ENCODE results near the gene FOSL2. TPM values are rescaled to one million over a fixed set of nuclear protein-coding genes. Genes with fewer than 3 reads are reported as not detected.
A peak's percentile ranks its signal among the peaks of the same experiment; 100 is the strongest.

FOSL2 gene
- total RNA-seq, 2 experiments from 2014 or later: 102 to 110 TPM

DNA sequence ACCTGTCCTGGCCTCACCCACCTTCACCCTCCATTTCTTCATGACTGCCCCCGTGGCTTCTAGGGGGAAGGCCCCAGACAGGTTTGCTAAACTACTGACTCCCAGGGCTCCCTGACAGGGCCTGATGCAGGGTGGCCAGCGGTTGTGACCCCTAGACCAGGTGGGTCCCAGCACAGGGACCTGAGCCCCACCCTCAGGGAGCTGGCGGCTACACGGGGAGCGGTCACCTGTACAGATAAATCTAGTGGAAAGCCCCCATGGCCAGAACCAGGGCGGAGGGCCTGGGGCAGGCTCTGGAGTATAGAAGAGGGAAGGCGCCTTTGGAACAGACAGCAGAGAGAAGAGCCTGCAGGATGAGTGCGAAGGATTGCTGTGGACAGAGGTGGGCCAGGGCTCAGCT, 60.7 kb downstream of the FOSL2 start:
- intact Hi-C loops (cut with micrococcal nuclease): loop anchor here (2.0 to 10.0 kb wide), 4 partner anchors 111 to 681 kb away; partner anchors contain the start of gene MRPL33
- H3K4me1 Mint-ChIP-seq (ENCODE audit: low read depth): peaks cover 28% of the 10 kb centered on the region
- no peak for DNase-seq
- CTCF ChIA-PET: interaction anchor here (0.6 to 2.2 kb wide), 11 partner anchors 12 to 749 kb away, joined by 3 to 11 read pairs (median 4); no protein-coding TSS in a partner anchor
- no peaks in the 10 kb centered on the region for H3K9me3 Mint-ChIP-seq
- H3K27ac Mint-ChIP-seq: no peak overlapping the region
- no peaks in the 10 kb centered on the region for H3K36me3 Mint-ChIP-seq (ENCODE audit: low read depth)
- no peaks in the 10 kb centered on the region for H3K27me3 Mint-ChIP-seq (ENCODE audit: low read depth)
- no peak overlapping the region for H3K4me3 Mint-ChIP-seq

DNA sequence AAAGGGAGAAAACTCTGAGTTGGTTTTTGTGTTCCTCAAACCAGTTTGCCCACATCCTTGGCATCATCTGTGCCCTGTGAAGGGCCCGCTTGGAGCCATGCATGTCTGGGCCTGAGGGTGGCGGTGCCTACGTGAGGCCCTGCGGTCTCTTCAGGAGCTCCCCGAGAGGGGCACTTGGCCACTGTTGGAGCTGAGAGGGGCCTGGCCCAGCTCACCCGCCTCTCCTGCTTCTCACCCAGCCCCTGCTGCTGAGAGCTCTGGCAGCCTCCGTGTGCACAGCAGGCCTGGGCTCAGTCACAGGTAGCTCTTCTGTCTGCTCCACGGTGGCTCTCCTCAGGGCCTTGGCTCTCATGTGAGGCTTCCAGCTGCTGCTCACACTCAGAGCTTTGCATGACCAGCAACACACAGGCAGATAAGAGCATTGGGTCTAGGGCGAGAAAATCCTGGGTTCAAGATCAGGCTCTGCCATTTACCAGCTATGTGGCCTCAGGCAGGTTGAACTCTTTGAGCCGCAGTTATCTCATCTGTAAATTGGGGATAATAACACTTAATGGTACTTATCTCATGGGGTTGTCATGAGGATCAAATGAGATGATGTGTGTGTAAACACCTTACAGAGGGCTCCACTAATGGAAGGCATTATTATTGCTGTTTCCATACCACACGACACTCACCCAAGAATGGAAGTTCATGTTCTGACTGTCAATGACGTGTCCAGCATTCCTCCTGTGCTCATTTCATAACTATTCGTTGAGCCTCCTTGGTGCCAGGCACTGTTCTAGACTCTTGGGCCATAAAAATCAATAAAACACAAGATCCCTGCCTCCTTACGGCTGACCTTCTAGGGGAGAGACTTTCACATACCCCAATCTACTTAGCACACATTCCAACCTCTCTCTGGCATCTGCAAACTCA, 61.6 kb downstream of the FOSL2 start:
- peaks cover 19% of the 10 kb centered on the region for H3K4me1 Mint-ChIP-seq (ENCODE audit: low read depth)
- CTCF ChIA-PET: interaction anchor here (0.6 to 2.2 kb wide), 5 partner anchors 10 to 750 kb away, joined by 3 to 10 read pairs (median 4); no protein-coding TSS in a partner anchor
- no peaks in the 10 kb centered on the region for H3K27me3 Mint-ChIP-seq (ENCODE audit: low read depth)
- H3K9me3 Mint-ChIP-seq: no peaks in the 10 kb centered on the region
- H3K27ac Mint-ChIP-seq: no peak overlapping the region
- no peak for DNase-seq
- intact Hi-C loops (cut with micrococcal nuclease): loop anchor here (5.0 to 10.0 kb wide), 3 partner anchors 112 to 682 kb away; partner anchors contain the start of gene MRPL33
- H3K36me3 Mint-ChIP-seq (ENCODE audit: low read depth): no peaks in the 10 kb centered on the region
- no peak overlapping the region for H3K4me3 Mint-ChIP-seq

DNA sequence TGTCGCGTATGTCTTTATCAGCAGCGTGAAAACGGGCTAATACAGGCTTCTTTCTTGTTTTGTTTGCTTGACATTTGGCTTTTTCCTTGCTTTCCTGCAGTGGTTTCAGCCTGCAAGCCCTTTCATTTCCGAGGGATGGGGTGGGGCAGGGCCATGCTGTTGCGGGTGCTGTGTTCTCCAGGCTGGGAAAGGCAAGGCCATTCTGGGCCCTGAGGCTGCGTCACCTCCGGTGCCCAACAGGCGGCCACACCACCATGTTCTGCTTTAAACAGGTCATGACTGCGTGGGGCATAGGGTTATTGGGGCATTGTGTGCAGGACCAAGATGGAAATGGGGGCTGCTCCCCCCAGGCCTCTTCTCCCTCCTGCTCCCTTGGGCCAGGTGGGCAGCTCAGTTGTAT, 64.6 kb downstream of the FOSL2 start:
- CTCF ChIA-PET: no interaction called here
- peaks cover 3% of the 10 kb centered on the region for H3K9me3 Mint-ChIP-seq
- no peaks in the 10 kb centered on the region for H3K36me3 Mint-ChIP-seq (ENCODE audit: low read depth)
- peaks cover 5% of the 10 kb centered on the region for H3K27me3 Mint-ChIP-seq (ENCODE audit: low read depth)
- H3K4me1 Mint-ChIP-seq (ENCODE audit: low read depth): no peaks in the 10 kb centered on the region
- no peak overlapping the region for H3K27ac Mint-ChIP-seq
- H3K4me3 Mint-ChIP-seq: no peak overlapping the region
- DNase-seq: no peak
- intact Hi-C loops (cut with micrococcal nuclease): loop anchor here (10.0 kb wide), 1 partner anchor 362 kb away; no protein-coding TSS in a partner anchor

DNA sequence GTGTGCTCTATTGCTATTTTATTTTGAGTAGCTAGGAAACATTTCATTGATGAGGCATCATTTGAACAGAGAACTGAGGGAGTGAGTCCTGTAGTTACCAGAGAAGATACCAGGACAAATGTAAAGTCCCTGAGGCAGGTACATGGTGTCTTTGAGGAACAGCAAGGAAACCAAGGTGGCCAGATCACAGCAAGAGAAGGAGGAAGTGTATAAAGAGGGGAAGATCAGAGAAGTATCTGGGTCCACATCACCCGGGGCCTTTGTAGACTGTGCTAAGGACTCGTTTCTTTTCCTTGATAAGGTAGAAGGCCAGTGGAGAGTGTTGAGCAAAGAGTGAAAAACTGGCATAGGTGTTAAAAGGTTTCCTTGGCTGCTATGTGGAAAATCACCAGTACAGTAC, 68.4 kb downstream of the FOSL2 start:
- Mint-ChIP-seq H3K36me3 (ENCODE audit: low read depth) (no peaks in the 10 kb centered on the region), H3K9me3 (peaks cover 7% of the 10 kb centered on the region), H3K27me3 (ENCODE audit: low read depth) (peaks cover 7% of the 10 kb centered on the region), H3K4me3 (no peak overlapping the region), H3K27ac (no peak overlapping the region), H3K4me1 (ENCODE audit: low read depth) (peaks cover 14% of the 10 kb centered on the region)
- no peak for DNase-seq
- intact Hi-C loops (cut with micrococcal nuclease): no loop called here
- CTCF ChIA-PET: interaction anchor here (0.9 kb wide), 1 partner anchor 9 kb away, joined by 3 read pairs; no protein-coding TSS in a partner anchor

DNA sequence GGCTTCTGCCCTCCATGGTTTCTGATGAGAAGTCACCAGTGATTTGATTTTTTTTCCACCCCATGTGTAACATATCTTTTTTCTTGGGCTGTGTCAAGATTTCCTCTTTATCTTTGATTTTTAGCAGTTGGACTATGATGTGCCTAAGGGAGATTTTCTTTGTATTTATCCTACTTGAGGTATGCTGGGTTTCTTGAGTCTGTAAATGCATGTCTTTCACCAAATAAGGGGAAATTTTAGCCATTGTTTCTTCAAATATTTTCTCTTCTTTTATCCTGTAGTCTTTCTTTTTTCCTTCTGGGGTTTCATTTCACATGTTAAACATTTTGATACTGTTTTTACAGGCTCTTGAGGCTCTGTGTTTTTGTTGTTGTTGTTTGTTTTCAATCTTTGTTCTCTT, 69.5 kb downstream of the FOSL2 start:
- peaks cover 7% of the 10 kb centered on the region for H3K27me3 Mint-ChIP-seq (ENCODE audit: low read depth)
- H3K27ac Mint-ChIP-seq: no peak overlapping the region
- H3K36me3 Mint-ChIP-seq (ENCODE audit: low read depth): no peaks in the 10 kb centered on the region
- intact Hi-C loops (cut with micrococcal nuclease): no loop called here
- CTCF ChIA-PET: no interaction called here
- no peak overlapping the region for H3K4me3 Mint-ChIP-seq
- H3K9me3 Mint-ChIP-seq: peaks cover 7% of the 10 kb centered on the region
- H3K4me1 Mint-ChIP-seq (ENCODE audit: low read depth): peaks cover 18% of the 10 kb centered on the region
- DNase-seq: no peak

DNA sequence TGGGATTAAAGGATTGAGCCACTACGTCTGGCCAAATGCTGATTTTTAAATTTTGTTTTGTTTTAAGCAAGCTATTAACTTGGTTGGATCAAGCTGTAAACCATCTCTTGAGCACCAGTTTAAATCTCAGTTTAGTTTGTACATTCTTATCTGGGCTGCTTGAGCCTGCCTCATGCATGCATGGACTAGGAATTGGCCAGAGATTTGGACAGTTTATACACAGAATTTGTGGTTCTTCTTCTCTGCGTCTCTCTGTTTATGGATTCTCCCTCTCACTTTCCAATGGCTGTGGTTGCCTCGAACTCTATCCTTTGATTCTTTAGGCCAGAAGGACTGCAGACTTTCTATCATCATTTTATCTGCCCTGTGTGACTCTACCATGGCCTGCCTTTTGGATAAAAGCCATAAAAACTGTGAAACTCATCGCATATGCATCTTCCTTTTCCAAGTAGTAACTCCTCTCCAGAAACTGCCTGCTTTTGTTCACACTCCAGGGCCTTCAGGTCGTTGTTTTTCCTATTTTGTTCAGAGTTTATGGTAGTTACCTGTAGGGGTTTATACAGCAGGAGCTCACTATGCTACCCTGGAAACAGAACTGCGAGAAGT, 70.7 kb downstream of the FOSL2 start:
- H3K36me3 Mint-ChIP-seq (ENCODE audit: low read depth): no peaks in the 10 kb centered on the region
- peaks cover 18% of the 10 kb centered on the region for H3K4me1 Mint-ChIP-seq (ENCODE audit: low read depth)
- H3K9me3 Mint-ChIP-seq: peaks cover 7% of the 10 kb centered on the region
- intact Hi-C loops (cut with micrococcal nuclease): no loop called here
- no peak for DNase-seq
- no peak overlapping the region for H3K4me3 Mint-ChIP-seq
- H3K27me3 Mint-ChIP-seq (ENCODE audit: low read depth): peaks cover 7% of the 10 kb centered on the region
- no peak overlapping the region for H3K27ac Mint-ChIP-seq
- CTCF ChIA-PET: interaction anchor here (2.5 kb wide), 1 partner anchor 9 kb away, joined by 5 read pairs; no protein-coding TSS in a partner anchor

DNA sequence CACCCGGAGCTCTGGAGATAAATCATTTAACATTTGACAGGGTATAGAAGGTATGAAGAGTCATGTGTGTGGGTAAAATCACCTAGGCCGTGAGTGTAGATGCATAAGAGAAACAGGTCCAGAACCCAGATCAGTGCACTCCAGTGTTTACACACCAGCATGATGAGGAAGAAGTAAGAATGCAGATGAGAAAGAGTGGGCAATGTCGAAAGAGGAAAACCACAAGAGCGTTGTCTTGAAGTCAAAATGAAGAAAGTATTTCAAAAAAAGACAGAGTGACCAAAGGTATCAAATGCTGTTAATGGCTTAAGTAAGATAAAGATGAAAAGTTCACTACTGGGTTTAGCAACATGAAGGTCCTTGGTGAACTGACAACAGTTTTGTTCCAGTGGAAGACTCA, 71.2 kb downstream of the FOSL2 start:
- Mint-ChIP-seq H3K27ac (no peak overlapping the region), H3K36me3 (ENCODE audit: low read depth) (no peaks in the 10 kb centered on the region), H3K27me3 (ENCODE audit: low read depth) (peaks cover 7% of the 10 kb centered on the region), H3K4me1 (ENCODE audit: low read depth) (peaks cover 18% of the 10 kb centered on the region), H3K4me3 (no peak overlapping the region), H3K9me3 (peaks cover 7% of the 10 kb centered on the region)
- intact Hi-C loops (cut with micrococcal nuclease): no loop called here
- DNase-seq: no peak
- CTCF ChIA-PET: interaction anchor here (2.5 kb wide), 1 partner anchor 9 kb away, joined by 5 read pairs; no protein-coding TSS in a partner anchor

DNA sequence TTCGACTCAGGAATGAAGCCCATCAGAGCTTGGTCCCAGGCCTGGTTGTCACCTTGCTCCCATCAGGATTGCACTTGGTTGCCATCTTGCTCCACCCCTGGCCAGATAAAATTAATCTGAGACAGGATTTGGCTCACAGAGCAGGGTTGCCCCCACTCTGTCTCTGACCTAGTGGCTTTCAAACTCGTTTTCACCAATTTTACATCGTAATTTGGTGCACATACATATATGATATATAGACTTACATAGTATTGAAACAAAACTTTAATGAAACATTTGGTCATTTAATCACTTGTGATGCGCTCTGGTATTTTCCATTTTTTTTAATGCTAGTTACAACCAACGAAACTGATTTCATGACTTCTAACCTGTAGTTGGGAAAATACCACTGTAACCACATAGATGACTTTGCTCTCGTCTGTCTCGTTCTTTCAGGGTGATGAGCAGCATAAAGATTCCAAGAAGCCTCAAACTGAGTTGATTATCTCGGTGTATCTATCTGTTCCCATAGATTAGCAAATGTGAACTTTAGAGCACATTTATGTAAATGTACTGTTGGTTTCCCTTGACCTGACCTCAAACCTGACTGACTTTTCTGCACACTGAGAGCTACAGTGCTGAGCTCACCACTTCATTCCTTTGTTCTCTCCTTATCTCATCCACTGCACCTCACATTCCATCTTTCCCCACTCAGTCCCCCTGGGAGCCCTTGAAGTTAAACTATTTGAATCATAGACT, 72.7 kb downstream of the FOSL2 start:
- Mint-ChIP-seq H3K27ac (peak overlapping the region; percentile 33), H3K9me3 (peaks cover 7% of the 10 kb centered on the region), H3K4me3 (no peak overlapping the region), H3K27me3 (ENCODE audit: low read depth) (peaks cover 6% of the 10 kb centered on the region), H3K36me3 (ENCODE audit: low read depth) (no peaks in the 10 kb centered on the region), H3K4me1 (ENCODE audit: low read depth) (peaks cover 26% of the 10 kb centered on the region)
- intact Hi-C loops (cut with micrococcal nuclease): loop anchor here (1.0 kb wide), 1 partner anchor 15 kb away; no protein-coding TSS in a partner anchor
- CTCF ChIA-PET: interaction anchor here (0.6 to 2.5 kb wide), 3 partner anchors 11 to 19 kb away, joined by 3 to 5 read pairs (median 3); no protein-coding TSS in a partner anchor
- no peak for DNase-seq

Other genes with a start within 250 kb of the FOSL2 start
- 1 to 10 TPM; 1.3 to 1.6 TPM for gene PLB1, start 103.2 kb downstream of the FOSL2 start, total RNA-seq

All from activated naive CD4-positive, alpha-beta T cell treated with anti-CD3 and anti-CD28 coated beads for 36 hours (primary cell).